Umbilical cord (tissue), 2 donors: ENCODE results near the gene HAGHL. TPM values are rescaled to one million over a fixed set of nuclear protein-coding genes. Genes with fewer than 3 reads are reported as not detected.
"Not testable (repeated sequence)": the region's sequence is repeated elsewhere in the genome, so short reads cannot be mapped to it uniquely, and the experiment has no call there.

ENCODE experiments used
- DNase-seq: peaks from one replicate; pipeline ENCODE4 v3.0.0-alpha.2; 2015; ENCODE audit warnings: low spot score
- total RNA-seq: library from RNA; depleted of rRNA; stranded (reverse); fragments of >200 nt; gene quantifications from one replicate; pipeline ENCODE4 v1.2.3, GENCODE V29; 2014; ENCODE audit warnings: low replicate concordance; ENCODE audit not compliant: insufficient read depth

Gene HAGHL
- total RNA-seq, 1 donor from 2014 or later = 7.5 TPM

- no peak for DNase-seq
Observed at GRCh38 chr16:707062-707538, 19.8 kb upstream of the HAGHL start.

- no peak for DNase-seq
Observed at GRCh38 chr16:708019-708418, 18.9 kb upstream of the HAGHL start.

GRCh38 chr16:708959-709358, 17.9 kb upstream of the HAGHL start:
- no peak for DNase-seq

GRCh38 chr16:709566-710499, 17.1 kb upstream of the HAGHL start:
- peak; percentile 63 for DNase-seq

GRCh38 chr16:710500-711075, 16.3 kb upstream of the HAGHL start:
- no peak for DNase-seq

GRCh38 chr16:711084-711483, 15.8 kb upstream of the HAGHL start:
- no peak for DNase-seq

GRCh38 chr16:711548-712320, 15.2 kb upstream of the HAGHL start:
- peak; percentile 54 for DNase-seq

- DNase-seq = not testable (repeated sequence)
Observed at GRCh38 chr16:712740-713250, 14.1 kb upstream of the HAGHL start.

- DNase-seq = no peak
Observed at GRCh38 chr16:714079-714478, 12.8 kb upstream of the HAGHL start.

- DNase-seq = peak; percentile 85
Observed at GRCh38 chr16:714558-715476, 12.1 kb upstream of the HAGHL start, which contains the start of gene METRN. Gene METRN, plus strand, starts transcription at chr16:715118. Its CDS starts 172 bp downstream, at chr16:715290.

GRCh38 chr16:715477-716199, 11.3 kb upstream of the HAGHL start:
- no peak for DNase-seq

- no peak for DNase-seq
Observed at GRCh38 chr16:716200-716568, 10.7 kb upstream of the HAGHL start.

GRCh38 chr16:716768-717325, 10.1 kb upstream of the HAGHL start:
- DNase-seq = no peak

- no peak for DNase-seq
Observed at GRCh38 chr16:717450-718245, 9.3 kb upstream of the HAGHL start.

- DNase-seq = no peak
Observed at GRCh38 chr16:718389-718788, 8.5 kb upstream of the HAGHL start.

GRCh38 chr16:718922-719321, 8.0 kb upstream of the HAGHL start:
- no peak for DNase-seq

- no peak for DNase-seq
Observed at GRCh38 chr16:719815-720446, 7.0 kb upstream of the HAGHL start.

GRCh38 chr16:720447-720989, 6.4 kb upstream of the HAGHL start:
- peak; percentile 89 for DNase-seq
